ENCODE results near the gene RBM25. TPM values are rescaled to one million over a fixed set of nuclear protein-coding genes. Genes with fewer than 3 reads are reported as not detected.
A peak's percentile ranks its signal among the peaks of the same experiment; 100 is the strongest.

The RBM25 gene
- total RNA-seq, 1 donor from 2014 or later, result 49.3 TPM

- no peak for DNase-seq (ENCODE audit: low spot score)
These were observed 44.6 kb downstream of the RBM25 start for GRCh38 chr14:73102806-73103497.

DNA sequence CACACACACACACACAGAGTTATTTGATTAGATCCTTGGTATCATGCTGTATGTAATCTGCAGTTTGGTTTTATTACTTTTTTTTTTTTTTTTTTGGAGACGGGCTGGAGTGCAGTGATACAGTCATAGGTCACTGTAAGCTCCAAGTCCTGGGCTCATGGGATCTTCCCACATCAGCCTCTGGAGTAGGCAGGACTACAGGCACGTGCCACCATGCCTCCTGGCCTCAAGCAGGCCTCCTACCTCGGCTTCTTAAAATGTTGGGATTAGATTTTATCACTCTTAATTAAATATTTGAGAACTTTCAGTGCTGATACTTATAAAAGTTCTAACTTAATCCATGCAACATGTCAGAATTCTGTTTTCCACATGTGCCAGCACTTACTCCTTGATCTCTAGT lies 46.7 kb downstream of the RBM25 start:
- no peak for DNase-seq (ENCODE audit: low spot score)

- no peak for DNase-seq (ENCODE audit: low spot score)
These were observed 47.4 kb downstream of the RBM25 start for GRCh38 chr14:73105727-73106126.

- DNase-seq (ENCODE audit: low spot score), result no peak
These were observed 57.8 kb downstream of the RBM25 start for GRCh38 chr14:73116079-73116665.

- DNase-seq (ENCODE audit: low spot score), result no peak
These were observed 66.0 kb downstream of the RBM25 start for GRCh38 chr14:73124180-73124894.

GRCh38 chr14:73125169-73125588 lies 66.8 kb downstream of the RBM25 start:
- DNase-seq (ENCODE audit: low spot score), result no peak

GRCh38 chr14:73125746-73126145 lies 67.4 kb downstream of the RBM25 start:
- DNase-seq (ENCODE audit: low spot score), result no peak

GRCh38 chr14:73133795-73134194 lies 75.5 kb downstream of the RBM25 start:
- no peak for DNase-seq (ENCODE audit: low spot score)

- DNase-seq (ENCODE audit: low spot score), result no peak
These were observed 77.7 kb downstream of the RBM25 start for GRCh38 chr14:73136085-73136386.

DNA sequence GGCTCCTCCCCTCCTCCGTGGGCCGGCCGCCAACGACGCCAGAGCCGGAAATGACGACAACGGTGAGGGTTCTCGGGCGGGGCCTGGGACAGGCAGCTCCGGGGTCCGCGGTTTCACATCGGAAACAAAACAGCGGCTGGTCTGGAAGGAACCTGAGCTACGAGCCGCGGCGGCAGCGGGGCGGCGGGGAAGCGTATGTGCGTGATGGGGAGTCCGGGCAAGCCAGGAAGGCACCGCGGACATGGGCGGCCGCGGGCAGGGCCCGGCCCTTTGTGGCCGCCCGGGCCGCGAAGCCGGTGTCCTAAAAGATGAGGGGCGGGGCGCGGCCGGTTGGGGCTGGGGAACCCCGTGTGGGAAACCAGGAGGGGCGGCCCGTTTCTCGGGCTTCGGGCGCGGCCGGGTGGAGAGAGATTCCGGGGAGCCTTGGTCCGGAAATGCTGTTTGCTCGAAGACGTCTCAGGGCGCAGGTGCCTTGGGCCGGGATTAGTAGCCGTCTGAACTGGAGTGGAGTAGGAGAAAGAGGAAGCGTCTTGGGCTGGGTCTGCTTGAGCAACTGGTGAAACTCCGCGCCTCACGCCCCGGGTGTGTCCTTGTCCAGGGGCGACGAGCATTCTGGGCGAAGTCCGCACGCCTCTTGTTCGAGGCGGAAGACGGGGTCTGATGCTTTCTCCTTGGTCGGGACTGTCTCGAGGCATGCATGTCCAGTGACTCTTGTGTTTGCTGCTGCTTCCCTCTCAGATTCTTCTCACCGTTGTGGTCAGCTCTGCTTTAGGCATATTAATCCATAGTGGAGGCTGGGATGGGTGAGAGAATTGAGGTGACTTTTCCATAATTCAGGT lies 78.3 kb downstream of the RBM25 start, which contains the start of gene PSEN1:
Gene PSEN1, plus strand, starts transcription at position 121 of the 839 bp plus-strand sequence. CDS start 11,513 bp downstream, outside the sequence.
- peak; percentile 97 for DNase-seq (ENCODE audit: low spot score)

- DNase-seq (ENCODE audit: low spot score), result no peak
These were observed 82.5 kb downstream of the RBM25 start for GRCh38 chr14:73140811-73141323.

DNA sequence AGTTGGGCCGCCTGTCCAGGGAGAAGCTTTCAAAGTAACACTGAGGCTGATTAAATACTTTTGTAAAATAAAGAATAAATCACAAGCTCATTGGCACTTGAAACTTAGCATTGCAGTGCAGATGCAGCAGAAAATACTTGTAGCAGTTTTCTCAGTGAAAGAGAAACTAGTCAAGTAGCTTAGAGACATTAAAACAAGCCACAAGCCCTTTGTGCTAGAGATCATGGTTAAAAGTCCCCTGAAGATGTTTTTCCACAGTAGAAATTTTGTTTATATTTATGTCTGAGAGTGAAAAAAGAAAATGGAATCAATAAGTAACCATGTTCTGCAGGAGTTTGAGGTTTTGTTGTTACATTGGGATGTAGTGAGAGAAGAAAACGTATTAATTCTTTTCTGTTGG lies 83.9 kb downstream of the RBM25 start:
- DNase-seq (ENCODE audit: low spot score), result no peak

GRCh38 chr14:73143003-73143402 lies 84.7 kb downstream of the RBM25 start:
- DNase-seq (ENCODE audit: low spot score), result no peak

- no peak for DNase-seq (ENCODE audit: low spot score)
These were observed 85.3 kb downstream of the RBM25 start for GRCh38 chr14:73143617-73144016.

- no peak for DNase-seq (ENCODE audit: low spot score)
These were observed 87.0 kb downstream of the RBM25 start for GRCh38 chr14:73145371-73145770.

DNA sequence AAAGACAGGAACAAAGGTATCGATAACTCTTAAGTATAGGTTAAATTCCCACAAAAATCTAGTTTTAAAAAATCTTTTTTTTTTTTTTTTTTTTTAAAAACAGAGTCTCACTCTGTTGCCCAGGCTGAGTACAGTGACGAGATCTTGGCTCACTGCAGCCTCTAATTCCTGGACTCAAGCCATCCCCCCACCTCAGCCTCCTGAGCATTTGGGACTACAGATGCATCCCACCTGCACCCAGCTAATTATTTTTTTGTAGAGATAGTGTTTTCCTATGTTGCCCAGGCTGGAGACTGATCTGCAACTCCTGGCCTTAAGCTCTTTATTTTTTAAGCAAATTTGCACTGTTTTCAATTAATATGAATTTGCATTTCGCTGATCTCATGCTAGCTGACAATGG lies 87.8 kb downstream of the RBM25 start:
- no peak for DNase-seq (ENCODE audit: low spot score)

- no peak for DNase-seq (ENCODE audit: low spot score)
These were observed 91.4 kb downstream of the RBM25 start for GRCh38 chr14:73149753-73150152.

GRCh38 chr14:73153272-73153671 lies 94.9 kb downstream of the RBM25 start:
- DNase-seq (ENCODE audit: low spot score), result no peak

GRCh38 chr14:73162251-73162650 lies 103.9 kb downstream of the RBM25 start:
- no peak for DNase-seq (ENCODE audit: low spot score)

- no peak for DNase-seq (ENCODE audit: low spot score)
These were observed 108.1 kb downstream of the RBM25 start for GRCh38 chr14:73166399-73166798.

- no peak for DNase-seq (ENCODE audit: low spot score)
These were observed 109.4 kb downstream of the RBM25 start for GRCh38 chr14:73167727-73168126.

DNA sequence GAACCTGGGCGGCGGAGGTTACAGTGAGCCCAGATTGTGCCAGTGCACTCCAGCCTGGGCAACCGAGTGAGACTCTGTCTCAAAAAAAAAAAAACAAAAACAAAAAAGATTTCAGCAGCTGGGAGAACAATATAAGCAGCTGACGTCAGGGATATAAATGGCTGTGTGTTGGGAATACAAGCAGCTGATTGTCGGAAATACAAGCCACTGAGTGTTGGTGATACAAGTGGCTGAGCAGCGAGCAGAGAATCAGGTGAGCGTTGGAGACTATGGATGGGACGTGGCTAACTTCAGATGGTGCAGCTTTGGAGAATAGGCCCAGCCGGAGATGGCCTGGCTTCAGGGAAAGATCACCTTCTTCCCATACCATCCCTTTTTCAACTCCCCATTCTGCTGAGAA lies 109.9 kb downstream of the RBM25 start:
- DNase-seq (ENCODE audit: low spot score), result no peak
